Keratinocyte (primary cell): Measurements from ENCODE around the gene ZFR2. TPM values are rescaled to one million over a fixed set of nuclear protein-coding genes. Genes with fewer than 3 reads are reported as not detected.

Experiments used
- DNase-seq: peaks from one replicate; pipeline ENCODE4 v3.0.0-alpha.2; 2011; ENCODE audit warnings: low read depth, missing footprints, low spot score
- FAIRE-seq: peaks from 2 replicates; lab custom pipeline; 2011; peaks lifted over from hg19 to GRCh38; lab: Jason Lieb, UNC
- H2AFZ ChIP-seq: 2 replicates; pipeline ENCODE4 v1.6.0; 2012; ENCODE audit warnings: low read length, control low read depth, inconsistent platforms; ENCODE audit not compliant: control insufficient read depth
- H3K27ac ChIP-seq: 2 replicates; pipeline ENCODE4 v1.5.1; 2011; ENCODE audit warnings: low read length; ENCODE audit not compliant: control insufficient read depth, insufficient read depth
- H3K27me3 ChIP-seq: 3 replicates; pipeline ENCODE4 v1.6.0; 2011; ENCODE audit warnings: low read length; ENCODE audit not compliant: control insufficient read depth, insufficient read depth; ENCODE audit errors: extremely low read depth
- H3K36me3 ChIP-seq, 2 experiments: 2 replicates in 1 of 2; 3 replicates in 1 of 2; pipeline ENCODE4 v1.5.1; 2011; ENCODE audit warnings: low read length in 2 of 2, mild to moderate bottlenecking in 1 of 2; ENCODE audit not compliant: control insufficient read depth in 2 of 2, insufficient read depth in 2 of 2; ENCODE audit errors: extremely low read depth in 1 of 2
- H3K4me1 ChIP-seq: 3 replicates; pipeline ENCODE4 v1.5.1; 2011; ENCODE audit warnings: low read length; ENCODE audit not compliant: control insufficient read depth, insufficient read depth; ENCODE audit errors: extremely low read depth
- H3K4me2 ChIP-seq: 3 replicates; pipeline ENCODE4 v1.6.0; 2011; ENCODE audit warnings: low read depth, low read length; ENCODE audit not compliant: control insufficient read depth, insufficient read depth; ENCODE audit errors: extremely low read depth
- H3K4me3 ChIP-seq, 3 experiments: fragments of 200-600 bp in 1 of 3; sonication (generic) in 1 of 3; 2 replicates in 2 of 3; 3 replicates in 1 of 3; pipeline ENCODE4 v1.5.1; 2011 to 2016; ENCODE audit warnings: low read length in 3 of 3, mild to moderate bottlenecking in 3 of 3, control low read depth in 2 of 3, inconsistent platforms in 1 of 3, low read depth in 1 of 3, mixed read lengths in 1 of 3, mixed run types in 1 of 3, moderate library complexity in 1 of 3; ENCODE audit not compliant: control insufficient read depth in 2 of 3, insufficient read depth in 2 of 3; ENCODE audit errors: extremely low read depth in 1 of 3
- H3K79me2 ChIP-seq: 2 replicates; pipeline ENCODE4 v1.6.0; 2012; ENCODE audit warnings: low read length; ENCODE audit not compliant: control insufficient read depth, insufficient read depth
- H3K9ac ChIP-seq: 3 replicates; pipeline ENCODE4 v1.6.0; 2011; ENCODE audit warnings: low read length; ENCODE audit not compliant: control insufficient read depth, insufficient read depth; ENCODE audit errors: extremely low read depth
- H3K9me1 ChIP-seq: 3 replicates; pipeline ENCODE4 v1.6.0; 2011; ENCODE audit warnings: low read length; ENCODE audit not compliant: control insufficient read depth, insufficient read depth; ENCODE audit errors: extremely low read depth
- H3K9me3 ChIP-seq: 2 replicates; pipeline ENCODE4 v1.5.1; 2012; ENCODE audit warnings: low read depth, low read length; ENCODE audit not compliant: control insufficient read depth
- H4K20me1 ChIP-seq: 3 replicates; pipeline ENCODE4 v1.6.0; 2011; ENCODE audit warnings: low read length; ENCODE audit not compliant: control insufficient read depth, insufficient read depth; ENCODE audit errors: extremely low read depth
- CTCF ChIP-seq, 3 experiments: IDR thresholded peaks in 1 of 3; conservative IDR thresholded peaks in 1 of 3; optimal IDR thresholded peaks in 1 of 3; 2 replicates in 2 of 3; 3 replicates in 1 of 3; pipeline versions ENCODE3 to v1.5.1; 2011; ENCODE audit warnings: low read length in 3 of 3, mild to moderate bottlenecking in 3 of 3, moderate library complexity in 2 of 3, control low read depth in 1 of 3, inconsistent platforms in 1 of 3; ENCODE audit not compliant: insufficient read depth in 2 of 3; ENCODE audit errors: extremely low read depth in 1 of 3
- EZH2 ChIP-seq: IDR thresholded peaks from one replicate; pipeline ENCODE4 v1.6.1; 2012; ENCODE audit warnings: inconsistent platforms, mild to moderate bottlenecking, low read length, moderate library complexity
- dilution Hi-C: fragments of 300-500 bp; cut with MboI; formaldehyde crosslinking; loops from one replicate; pipeline ENCODE4 v1.7.0; 2020; ENCODE audit warnings: low sequenced_read_pairs; ENCODE audit not compliant: extremely low pct_ligation_motif_present
- polyA plus RNA-seq, 5 experiments: library from polyadenylated mRNA; depleted of rRNA in 3 of 5; stranded (reverse) in 3 of 5; stranded (forward) in 1 of 5; unstranded in 1 of 5; fragments of >200 nt; gene quantifications; 1 replicate in 1 of 5; 2 replicates in 3 of 5; 3 replicates in 1 of 5; pipeline versions ENCODE4 v1.2.1 to v1.2.3, GENCODE V29; 2011 to 2012; ENCODE audit warnings: missing spikeins in 2 of 5, low read depth in 1 of 5, low replicate concordance in 1 of 5

The ZFR2 gene
- polyA plus RNA-seq, 1 donor (not counting 4 experiments of a cell fraction or from before 2014, with no cell fraction given): not detected

GRCh38 chr19:3857449-3858003 lies 11.3 kb downstream of the ZFR2 start:
- no peak overlapping the region for H3K4me3 ChIP-seq
- H3K27ac ChIP-seq: no peak overlapping the region
- no peak for TF ChIP-seq CTCF (optimal IDR thresholded peaks at IDR 0.05 in 1 of 3, IDR thresholded peaks at IDR 0.05 in 1 of 3, conservative IDR thresholded peaks at IDR 0.05 in 1 of 3; ENCODE audit: extremely low read depth in 1 of 3, insufficient read depth in 2 of 3, low read length in 3 of 3)
- no peak for TF ChIP-seq EZH2
- no peak for FAIRE-seq
- dilution Hi-C loops: no loop called here
- H3K36me3 ChIP-seq: no peaks in the 10 kb centered on the region
- H3K79me2 ChIP-seq: no peaks in the 10 kb centered on the region
- H2AFZ ChIP-seq: no peak overlapping the region
- H3K9me1 ChIP-seq: no peaks in the 10 kb centered on the region
- H3K27me3 ChIP-seq: peaks cover 67% of the 10 kb centered on the region
- no peak for DNase-seq
- H4K20me1 ChIP-seq: peaks cover 6% of the 10 kb centered on the region
- H3K4me1 ChIP-seq: no peaks in the 10 kb centered on the region
- no peak overlapping the region for H3K4me2 ChIP-seq
- H3K9ac ChIP-seq: no peak overlapping the region
- H3K9me3 ChIP-seq: no peaks in the 10 kb centered on the region

GRCh38 chr19:3855320-3855719 lies 13.5 kb downstream of the ZFR2 start:
- H3K4me3 ChIP-seq: no peak overlapping the region
- H3K36me3 ChIP-seq: no peaks in the 10 kb centered on the region
- TF ChIP-seq EZH2 (no peak), CTCF (optimal IDR thresholded peaks at IDR 0.05 in 1 of 3, IDR thresholded peaks at IDR 0.05 in 1 of 3, conservative IDR thresholded peaks at IDR 0.05 in 1 of 3; ENCODE audit: extremely low read depth in 1 of 3, insufficient read depth in 2 of 3, low read length in 3 of 3) (no peak)
- no peak overlapping the region for H3K27ac ChIP-seq
- peaks cover 65% of the 10 kb centered on the region for H3K27me3 ChIP-seq
- peaks cover 6% of the 10 kb centered on the region for H4K20me1 ChIP-seq
- no peak for DNase-seq
- no peak overlapping the region for H2AFZ ChIP-seq
- H3K9me3 ChIP-seq: peaks cover 2% of the 10 kb centered on the region
- H3K4me2 ChIP-seq: no peak overlapping the region
- no peaks in the 10 kb centered on the region for H3K79me2 ChIP-seq
- dilution Hi-C loops: no loop called here
- no peak overlapping the region for H3K9ac ChIP-seq
- no peaks in the 10 kb centered on the region for H3K9me1 ChIP-seq
- no peaks in the 10 kb centered on the region for H3K4me1 ChIP-seq
- no peak for FAIRE-seq
